DMS79 treated with DMSO at 0.1 percent for 48 hours (cell line): Measurements from ENCODE around the gene SLC4A8.

Source experiments
- DNase-seq: peaks from one replicate; lab custom pipeline; 2025; lab: John Stamatoyannopoulos, UW

SLC4A8 gene

DNA sequence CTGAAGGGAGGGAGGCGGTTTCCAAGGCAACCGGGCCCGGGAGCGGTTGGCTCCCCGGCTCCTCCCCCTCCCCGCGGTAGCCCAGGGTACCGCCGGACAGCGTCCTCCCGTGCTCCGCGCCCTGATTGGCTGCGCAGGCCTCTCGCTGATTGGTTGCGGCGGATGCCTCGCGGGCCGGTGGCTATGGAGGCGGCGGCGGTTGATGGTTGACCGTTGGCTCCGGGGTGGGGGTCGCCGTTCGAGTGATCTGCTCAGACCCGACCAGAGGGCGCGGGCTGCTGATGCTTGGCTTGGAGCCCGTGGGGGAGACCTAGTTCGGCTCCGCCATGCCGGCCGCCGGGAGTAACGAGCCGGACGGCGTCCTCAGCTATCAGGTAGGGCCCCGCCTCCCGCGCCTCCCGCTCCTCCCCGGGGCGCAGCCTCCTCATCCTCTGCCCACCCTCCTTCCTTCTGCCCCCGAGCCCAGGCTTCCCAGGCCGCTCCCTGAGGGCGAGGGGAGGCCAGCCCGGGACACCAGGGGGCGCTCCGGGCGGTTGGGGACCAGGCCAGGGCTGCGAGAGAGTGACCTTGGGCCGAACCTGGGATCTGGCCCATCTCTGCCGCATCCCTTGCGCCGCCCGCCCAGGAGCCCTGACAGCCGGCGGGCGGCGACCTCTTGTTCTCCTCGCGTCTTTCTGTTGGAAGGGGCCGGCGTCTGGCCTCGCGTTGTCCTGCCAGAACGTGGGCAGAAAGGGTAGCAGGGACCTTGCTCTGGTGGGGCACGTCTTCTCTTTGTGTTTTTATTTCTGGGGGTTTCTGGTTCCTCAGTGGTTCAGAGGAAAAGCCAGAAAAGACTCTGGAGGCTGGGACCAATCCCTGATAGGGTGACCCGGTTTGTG, at the start of gene SLC4A8:
SLC4A8 (plus strand) TSS at position 170 of the 878 bp plus-strand sequence; CDS start at position 327, 157 bp downstream.
- peak; percentile 85 for DNase-seq

- no peak for DNase-seq
Measured at GRCh38 chr12:51374856-51375255, 49.8 kb upstream of the SLC4A8 start.

GRCh38 chr12:51377099-51377984, 47.3 kb upstream of the SLC4A8 start:
- peak; percentile 78 for DNase-seq

- no peak for DNase-seq
Measured at GRCh38 chr12:51378749-51379148, 45.9 kb upstream of the SLC4A8 start.

DNA sequence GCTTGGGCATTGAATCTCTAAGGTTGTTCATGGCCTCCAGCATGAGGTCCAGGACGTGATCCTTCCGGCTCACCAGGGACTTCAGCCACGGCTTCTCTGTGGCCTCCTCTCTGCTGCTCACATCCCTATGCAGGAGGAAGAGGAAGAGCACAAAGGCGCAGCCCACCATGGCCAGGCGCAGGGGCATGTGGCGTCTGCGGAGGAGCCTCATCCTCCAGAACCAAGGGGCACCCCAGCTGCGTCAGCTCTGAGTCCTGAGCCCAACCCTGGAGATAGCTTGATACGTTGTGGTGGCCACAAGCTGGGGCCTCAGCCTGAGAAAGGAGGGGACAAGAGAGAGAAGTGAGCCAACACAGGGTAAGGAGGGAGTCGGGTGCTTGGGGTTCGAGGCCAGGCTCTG, 45.1 kb upstream of the SLC4A8 start:
- no peak for DNase-seq

- DNase-seq: peak; percentile 35
Measured at GRCh38 chr12:51381226-51382079, 43.2 kb upstream of the SLC4A8 start.

DNA sequence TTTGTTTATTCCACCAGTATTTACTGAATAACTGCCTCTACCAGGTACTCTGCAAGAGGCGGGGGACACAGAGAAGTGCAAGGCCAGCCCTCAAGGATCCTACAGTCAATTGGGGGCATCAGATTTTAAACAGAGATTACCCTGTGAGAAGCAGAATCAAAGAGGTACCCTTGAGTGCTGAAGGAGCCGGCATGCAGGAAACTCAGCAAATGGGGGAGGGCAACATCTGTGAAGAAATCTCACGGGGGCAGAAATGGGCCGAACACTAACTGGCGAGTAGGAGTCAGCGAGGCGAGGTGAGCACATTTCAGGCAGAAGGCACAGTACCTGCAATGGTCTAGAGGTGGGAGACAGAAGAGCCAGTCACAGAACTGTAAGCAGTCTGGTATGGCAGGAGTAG, 42.5 kb upstream of the SLC4A8 start:
- peak; percentile 21 for DNase-seq

DNA sequence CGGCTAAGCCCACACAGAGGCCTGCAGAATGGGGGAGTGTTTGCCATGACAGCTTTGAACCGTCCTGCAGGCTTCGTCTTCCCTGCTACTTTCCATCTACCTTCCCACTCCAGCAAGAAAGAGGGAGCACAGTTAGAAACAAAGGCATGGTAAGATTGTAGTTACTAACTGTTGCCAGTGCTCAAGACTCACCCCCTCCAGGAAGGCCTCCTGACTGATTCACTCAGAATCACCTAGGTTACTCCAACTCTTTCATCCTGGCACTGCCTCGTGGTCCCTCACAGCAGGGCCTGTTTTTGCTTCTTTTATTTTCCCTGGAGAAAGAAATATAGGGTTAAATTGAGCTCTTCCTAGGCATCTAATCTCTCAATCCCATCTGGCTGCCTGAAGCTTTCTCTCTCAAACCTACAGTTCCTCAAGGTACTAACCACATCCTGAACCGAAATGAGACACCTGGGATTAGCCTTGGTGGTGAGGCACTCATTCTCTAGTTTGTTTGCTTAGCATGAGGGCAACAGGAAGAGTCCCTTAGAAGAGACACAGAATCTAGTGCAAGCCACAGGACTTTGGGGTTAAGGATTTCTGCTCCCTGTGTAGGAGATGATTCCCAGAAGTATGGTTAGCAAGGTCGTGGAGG, 41.2 kb upstream of the SLC4A8 start:
- peak; percentile 8 for DNase-seq

- no peak for DNase-seq
Measured at GRCh38 chr12:51386351-51386750, 38.3 kb upstream of the SLC4A8 start.

GRCh38 chr12:51388069-51388799, 36.4 kb upstream of the SLC4A8 start:
- DNase-seq: no peak

DNA sequence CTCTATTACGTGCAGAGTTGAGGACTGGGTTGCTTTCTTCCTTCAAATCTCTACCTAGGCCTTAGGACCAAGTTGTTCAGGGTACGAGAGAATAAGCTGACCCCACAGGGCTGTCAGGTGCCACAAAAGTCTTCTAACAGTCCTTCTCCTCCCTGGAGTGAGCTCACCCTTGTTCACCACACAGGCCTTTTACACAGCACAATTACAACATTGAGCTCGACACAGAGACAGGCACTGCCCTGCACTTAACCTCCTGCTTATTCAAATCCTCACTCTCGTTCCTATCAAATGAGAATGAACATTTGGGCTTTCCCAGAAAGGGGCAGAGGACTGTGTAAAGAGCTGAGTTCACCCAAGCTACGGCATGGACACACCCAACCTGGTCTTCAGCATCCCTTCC, 35.8 kb upstream of the SLC4A8 start:
- no peak for DNase-seq

GRCh38 chr12:51389302-51389999, 35.2 kb upstream of the SLC4A8 start:
- DNase-seq: no peak

- DNase-seq: no peak
Measured at GRCh38 chr12:51390457-51390856, 34.2 kb upstream of the SLC4A8 start.

- DNase-seq: no peak
Measured at GRCh38 chr12:51390891-51391282, 33.7 kb upstream of the SLC4A8 start.

- no peak for DNase-seq
Measured at GRCh38 chr12:51391283-51392123, 33.1 kb upstream of the SLC4A8 start, which contains the start of gene GALNT6. Gene GALNT6, minus strand, starts transcription at chr12:51391406. Its CDS starts 11,625 bp downstream, at chr12:51379781.

- DNase-seq: peak; percentile 10
Measured at GRCh38 chr12:51392556-51393237, 31.9 kb upstream of the SLC4A8 start.

DNA sequence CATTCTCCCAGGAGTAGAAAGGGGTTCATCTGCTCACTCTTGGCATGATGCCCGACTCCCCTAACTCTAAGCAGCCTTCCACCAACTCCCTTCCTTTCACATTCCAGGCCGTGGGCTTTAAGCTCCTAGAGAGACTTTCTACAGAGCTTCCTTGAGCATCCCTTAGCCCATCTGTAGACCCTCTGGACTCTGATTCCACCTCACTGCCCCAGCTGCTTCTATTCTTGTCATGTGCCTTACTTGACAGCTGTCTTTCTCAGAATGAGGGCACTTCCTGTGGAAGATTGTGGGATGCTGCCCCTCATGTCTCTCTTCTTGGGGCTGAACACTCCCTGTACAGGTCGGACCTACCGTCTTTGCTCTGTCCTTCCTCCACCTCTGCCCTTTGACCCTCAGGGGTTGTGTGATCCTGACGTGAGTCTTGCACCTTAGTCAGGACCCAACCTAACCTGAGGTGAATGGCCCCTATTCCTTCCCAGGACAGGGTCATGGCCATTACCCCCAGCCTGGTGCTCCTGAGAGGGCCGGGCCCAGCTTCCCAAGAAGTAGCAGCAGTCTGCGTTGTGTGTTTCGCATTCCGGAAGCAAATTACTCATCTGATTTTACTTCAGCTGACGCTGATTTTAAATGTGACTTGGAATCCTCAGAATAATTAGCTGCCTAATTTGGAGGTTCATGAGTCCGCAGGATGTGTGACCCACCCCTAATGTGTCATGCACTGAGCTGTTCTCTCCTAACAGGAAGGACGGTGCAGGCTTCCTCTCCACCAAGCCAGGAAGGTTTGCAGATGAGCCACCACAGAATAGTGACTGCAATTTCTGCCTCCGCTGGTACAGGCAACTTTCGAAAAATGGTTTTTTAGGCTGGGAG, 30.7 kb upstream of the SLC4A8 start:
- no peak for DNase-seq
